Neural cell (in vitro differentiated cells): ENCODE data around the gene TYW3.

Source experiments
- POLR2AphosphoS5 ChIP-seq: IDR thresholded peaks from 2 replicates; pipeline ENCODE4 v1.6.1; 2012
- TF ChIP-seq, protein P1 (sequence below): fragments of 450-650 bp; IDR thresholded peaks from 2 replicates; pipeline ENCODE4 v1.5.1; 2014; ENCODE audit warnings: antibody characterized with exemption, mild to moderate bottlenecking, moderate library complexity; ENCODE audit not compliant: poor library complexity, severe bottlenecking

DNA sequence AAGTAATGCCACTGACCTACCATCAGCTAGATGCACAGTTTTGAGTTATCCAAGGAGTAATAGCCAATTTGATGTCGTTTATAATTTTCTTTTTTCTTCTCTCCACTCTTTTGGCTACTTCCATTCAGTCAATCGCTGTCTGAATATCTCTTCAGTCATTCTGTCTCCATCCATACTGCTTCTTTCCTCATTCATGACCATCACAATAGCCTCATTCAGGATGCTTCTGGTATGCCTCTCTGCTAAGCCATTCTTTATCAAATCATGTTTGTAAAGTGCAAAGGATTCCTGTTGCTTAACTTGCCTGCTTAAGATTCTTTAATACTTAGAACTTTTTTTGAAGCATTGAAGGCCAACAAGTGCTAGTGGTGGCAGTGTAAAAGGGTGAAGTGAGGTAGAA is 20.2 kb downstream of the TYW3 start:
- TF ChIP-seq, protein P1, sequence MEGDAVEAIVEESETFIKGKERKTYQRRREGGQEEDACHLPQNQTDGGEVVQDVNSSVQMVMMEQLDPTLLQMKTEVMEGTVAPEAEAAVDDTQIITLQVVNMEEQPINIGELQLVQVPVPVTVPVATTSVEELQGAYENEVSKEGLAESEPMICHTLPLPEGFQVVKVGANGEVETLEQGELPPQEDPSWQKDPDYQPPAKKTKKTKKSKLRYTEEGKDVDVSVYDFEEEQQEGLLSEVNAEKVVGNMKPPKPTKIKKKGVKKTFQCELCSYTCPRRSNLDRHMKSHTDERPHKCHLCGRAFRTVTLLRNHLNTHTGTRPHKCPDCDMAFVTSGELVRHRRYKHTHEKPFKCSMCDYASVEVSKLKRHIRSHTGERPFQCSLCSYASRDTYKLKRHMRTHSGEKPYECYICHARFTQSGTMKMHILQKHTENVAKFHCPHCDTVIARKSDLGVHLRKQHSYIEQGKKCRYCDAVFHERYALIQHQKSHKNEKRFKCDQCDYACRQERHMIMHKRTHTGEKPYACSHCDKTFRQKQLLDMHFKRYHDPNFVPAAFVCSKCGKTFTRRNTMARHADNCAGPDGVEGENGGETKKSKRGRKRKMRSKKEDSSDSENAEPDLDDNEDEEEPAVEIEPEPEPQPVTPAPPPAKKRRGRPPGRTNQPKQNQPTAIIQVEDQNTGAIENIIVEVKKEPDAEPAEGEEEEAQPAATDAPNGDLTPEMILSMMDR, result no peak
- no peak for TF ChIP-seq POLR2AphosphoS5
